ENCODE data around the gene RPS6KA4.
A peak's percentile ranks its signal among the peaks of the same experiment; 100 is the strongest.

GRCh38 chr11:64331569-64332371, 27.2 kb upstream of the RPS6KA4 start:
- TF ChIP-seq CTCF (IDR thresholded peaks at IDR 0.05), result peak in 6 of 7 experiments; percentile 19 to 64 (median 58)
- TF ChIP-seq POLR2A (IDR thresholded peaks at IDR 0.05), result no peak

Data from body of pancreas (tissue), 4 donors.